Calu3 (cell line): Measurements from ENCODE around the gene HMGXB3. TPM values are rescaled to one million over a fixed set of nuclear protein-coding genes. Genes with fewer than 3 reads are reported as not detected.

Experiments
- BruUV-seq: library from RNA; stranded (reverse); fragments of 400-500 nt; replicated peaks from 2 replicates; lab custom pipeline; 2021; lab: Mats Ljungman, UMichigan
- CTCF ChIA-PET: fragments of 300-600 bp; sonication (Branson Sonifier 250); formaldehyde crosslinking; loops from one replicate; lab custom pipeline; 2022; ENCODE audit warnings: antibody characterized with exemption; lab: Charles Lee
- DNase-seq: peaks from one replicate; pipeline ENCODE4 v3.0.0; 2022
- H3K27ac Mint-ChIP-seq: one replicate; pipeline ENCODE4 v1.8.0; 2022; ENCODE audit warnings: mixed read lengths; ENCODE audit not compliant: unreplicated experiment
- H3K27me3 Mint-ChIP-seq: one replicate; pipeline ENCODE4 v1.8.0; 2022; ENCODE audit warnings: mixed read lengths; ENCODE audit not compliant: unreplicated experiment
- H3K36me3 Mint-ChIP-seq: one replicate; pipeline ENCODE4 v1.8.0; 2022; ENCODE audit warnings: mild to moderate bottlenecking, moderate library complexity, mixed read lengths; ENCODE audit not compliant: insufficient read depth, unreplicated experiment
- H3K4me1 Mint-ChIP-seq: one replicate; pipeline ENCODE4 v1.8.0; 2022; ENCODE audit warnings: mild to moderate bottlenecking, low read depth, mixed read lengths; ENCODE audit not compliant: unreplicated experiment
- H3K4me3 Mint-ChIP-seq: one replicate; pipeline ENCODE4 v1.8.0; 2022; ENCODE audit warnings: mild to moderate bottlenecking, low read depth, moderate library complexity, mixed read lengths; ENCODE audit not compliant: unreplicated experiment
- H3K9me3 Mint-ChIP-seq: one replicate; pipeline ENCODE4 v1.8.0; 2022; ENCODE audit warnings: low read depth, mixed read lengths; ENCODE audit not compliant: unreplicated experiment
- intact Hi-C: fragments of 100-400 bp; cut with micrococcal nuclease; formaldehyde crosslinking; loops from one replicate; pipeline ENCODE4 v1.10.0; 2022; ENCODE audit not compliant: unreplicated experiment
- total RNA-seq: library from RNA; stranded (reverse); gene quantifications from 2 replicates; pipeline ENCODE4 v1.2.3, GENCODE V29; 2022
- TF ChIP-seq, protein P1 (sequence below): fragments of 200-600 bp; IDR thresholded peaks from one replicate; pipeline ENCODE4 v1.8.0; 2022; ENCODE audit warnings: antibody characterized with exemption; ENCODE audit not compliant: unreplicated experiment

The HMGXB3 gene
- total RNA-seq, 1 experiment from 2014 or later: 58.2 TPM

DNA sequence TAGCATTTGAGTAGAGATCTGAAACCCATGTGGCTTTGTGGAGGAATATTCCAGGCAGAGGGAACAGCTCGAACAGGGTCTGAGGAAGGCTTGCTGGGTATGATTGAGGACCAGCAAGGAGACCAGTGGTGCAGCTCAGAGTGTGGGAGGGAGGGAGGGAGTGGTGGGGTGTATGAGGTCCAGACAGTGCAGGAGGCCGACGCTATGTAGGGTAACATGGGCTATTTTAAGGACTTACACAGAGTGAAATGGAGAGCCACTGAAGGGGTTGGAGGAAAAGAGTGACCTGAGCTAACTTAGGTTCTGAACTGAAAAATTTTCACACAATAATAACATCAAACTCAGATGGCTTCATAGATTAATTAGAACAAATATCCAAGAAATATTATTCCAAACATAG is 41.9 kb downstream of the HMGXB3 start:
- TF ChIP-seq, protein P1, sequence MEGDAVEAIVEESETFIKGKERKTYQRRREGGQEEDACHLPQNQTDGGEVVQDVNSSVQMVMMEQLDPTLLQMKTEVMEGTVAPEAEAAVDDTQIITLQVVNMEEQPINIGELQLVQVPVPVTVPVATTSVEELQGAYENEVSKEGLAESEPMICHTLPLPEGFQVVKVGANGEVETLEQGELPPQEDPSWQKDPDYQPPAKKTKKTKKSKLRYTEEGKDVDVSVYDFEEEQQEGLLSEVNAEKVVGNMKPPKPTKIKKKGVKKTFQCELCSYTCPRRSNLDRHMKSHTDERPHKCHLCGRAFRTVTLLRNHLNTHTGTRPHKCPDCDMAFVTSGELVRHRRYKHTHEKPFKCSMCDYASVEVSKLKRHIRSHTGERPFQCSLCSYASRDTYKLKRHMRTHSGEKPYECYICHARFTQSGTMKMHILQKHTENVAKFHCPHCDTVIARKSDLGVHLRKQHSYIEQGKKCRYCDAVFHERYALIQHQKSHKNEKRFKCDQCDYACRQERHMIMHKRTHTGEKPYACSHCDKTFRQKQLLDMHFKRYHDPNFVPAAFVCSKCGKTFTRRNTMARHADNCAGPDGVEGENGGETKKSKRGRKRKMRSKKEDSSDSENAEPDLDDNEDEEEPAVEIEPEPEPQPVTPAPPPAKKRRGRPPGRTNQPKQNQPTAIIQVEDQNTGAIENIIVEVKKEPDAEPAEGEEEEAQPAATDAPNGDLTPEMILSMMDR: no peak
- no peak overlapping the region for H3K27ac Mint-ChIP-seq
- CTCF ChIA-PET: interaction anchor here (0.6 kb wide), 1 partner anchor 34 kb away, joined by 4 read pairs; no protein-coding TSS in a partner anchor

DNA sequence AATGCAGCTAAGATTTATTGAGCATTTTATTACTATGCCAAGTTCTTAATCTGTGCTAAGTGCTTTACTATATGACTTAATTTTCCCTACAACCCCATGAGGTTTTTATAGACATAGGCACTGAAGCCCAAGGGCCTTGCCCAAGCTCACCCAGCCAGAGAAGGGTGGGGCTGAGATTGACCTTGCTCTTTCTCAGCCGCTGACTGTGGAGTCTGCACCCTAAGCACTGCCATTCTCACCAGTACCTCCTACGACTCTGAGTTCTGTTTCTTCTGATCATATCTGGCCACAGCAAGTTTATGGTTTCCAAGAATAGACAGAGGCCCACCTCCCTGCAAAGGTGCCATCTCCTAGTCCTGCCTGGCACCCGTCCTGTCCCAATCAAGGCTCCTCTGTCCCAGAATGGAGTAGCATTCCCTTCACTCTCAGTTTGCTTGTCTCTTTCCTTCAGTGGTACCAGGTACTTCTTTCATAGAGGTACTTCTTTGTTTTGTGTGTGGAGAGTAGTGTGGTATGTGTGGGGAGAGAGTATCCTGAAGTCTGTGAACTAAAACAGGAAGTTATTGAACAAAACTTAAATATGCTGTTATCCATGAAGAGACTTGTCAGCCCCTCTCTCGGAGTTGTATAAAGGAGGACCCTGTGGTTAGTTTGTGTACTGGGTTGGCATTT is 43.3 kb downstream of the HMGXB3 start:
- Mint-ChIP-seq H3K27ac (no peak overlapping the region), H3K27me3 (no peaks in the 10 kb centered on the region), H3K4me1 (peaks cover 11% of the 10 kb centered on the region), H3K36me3 (peaks cover 51% of the 10 kb centered on the region), H3K4me3 (no peak overlapping the region), H3K9me3 (no peaks in the 10 kb centered on the region)
- no TSS peak for BruUV-seq
- CTCF ChIA-PET: no interaction called here
- intact Hi-C loops: no loop called here
- no peak for DNase-seq
- TF ChIP-seq, protein P1: no peak

More for the DNA sequence above, 41.9 kb downstream of the HMGXB3 start:
- intact Hi-C loops: no loop called here
- DNase-seq: no peak
- peaks cover 8% of the 10 kb centered on the region for H3K4me1 Mint-ChIP-seq
- no peak overlapping the region for H3K4me3 Mint-ChIP-seq
- BruUV-seq: no TSS peak
- H3K36me3 Mint-ChIP-seq: peaks cover 48% of the 10 kb centered on the region
- H3K27me3 Mint-ChIP-seq: no peaks in the 10 kb centered on the region
- no peaks in the 10 kb centered on the region for H3K9me3 Mint-ChIP-seq

DNA sequence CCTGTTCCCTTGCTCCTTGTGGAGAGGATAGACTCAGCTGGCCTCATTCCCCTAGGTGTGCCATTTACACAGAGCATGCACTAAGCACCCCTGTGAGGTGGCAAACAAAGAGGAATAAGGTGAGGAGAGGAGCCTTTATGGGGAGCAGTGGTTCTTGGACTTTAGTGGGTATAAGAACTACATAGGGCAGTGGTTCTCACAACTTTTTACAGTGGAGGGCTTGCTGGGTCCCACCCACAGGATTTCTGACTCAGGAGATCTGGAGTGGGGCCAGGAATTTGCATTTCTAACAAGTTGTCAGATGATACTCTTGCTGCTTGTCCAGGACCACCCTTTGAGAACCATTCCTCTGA is 43.8 kb downstream of the HMGXB3 start:
- CTCF ChIA-PET: interaction anchor here (0.5 to 1.6 kb wide), 2 partner anchors 12 to 18 kb away, joined by 3 to 4 read pairs; no protein-coding TSS in a partner anchor
- H3K27ac Mint-ChIP-seq: no peak overlapping the region
- DNase-seq: no peak

DNA sequence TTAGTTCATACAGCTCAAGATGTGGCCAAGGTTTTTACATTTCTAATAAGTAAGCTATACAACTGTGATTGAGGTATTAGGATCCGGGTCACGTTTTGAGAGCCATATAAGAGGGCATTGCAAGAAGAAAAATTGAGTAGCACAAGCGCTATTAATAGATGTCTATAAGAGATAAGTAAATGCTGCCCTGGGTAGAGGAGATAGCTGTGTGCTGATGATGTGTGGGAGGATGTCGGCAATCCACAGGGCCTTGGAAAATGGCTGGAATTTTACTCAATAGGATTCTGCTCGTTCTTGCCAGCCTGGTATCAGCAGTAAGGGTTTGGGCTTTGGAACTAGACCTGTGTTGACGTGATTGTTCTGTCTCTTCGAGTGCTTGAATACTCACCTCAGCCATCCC is 44.2 kb downstream of the HMGXB3 start:
- CTCF ChIA-PET: interaction anchor here (0.5 to 1.6 kb wide), 2 partner anchors 12 to 19 kb away, joined by 3 to 4 read pairs; no protein-coding TSS in a partner anchor
- no peaks in the 10 kb centered on the region for H3K9me3 Mint-ChIP-seq
- H3K27me3 Mint-ChIP-seq: no peaks in the 10 kb centered on the region
- peaks cover 20% of the 10 kb centered on the region for H3K4me1 Mint-ChIP-seq
- TF ChIP-seq, protein P1: no peak
- BruUV-seq: no TSS peak
- DNase-seq: no peak
- H3K27ac Mint-ChIP-seq: no peak overlapping the region
- H3K36me3 Mint-ChIP-seq: peaks cover 59% of the 10 kb centered on the region
- H3K4me3 Mint-ChIP-seq: no peak overlapping the region
- intact Hi-C loops: no loop called here

More for the DNA sequence above, 43.8 kb downstream of the HMGXB3 start:
- no TSS peak for BruUV-seq
- H3K9me3 Mint-ChIP-seq: no peaks in the 10 kb centered on the region
- H3K36me3 Mint-ChIP-seq: peaks cover 55% of the 10 kb centered on the region
- peaks cover 16% of the 10 kb centered on the region for H3K4me1 Mint-ChIP-seq
- H3K27me3 Mint-ChIP-seq: no peaks in the 10 kb centered on the region
- no peak overlapping the region for H3K4me3 Mint-ChIP-seq
- intact Hi-C loops: no loop called here
- TF ChIP-seq, protein P1: no peak
